K562 (cell line): Measurements from ENCODE around the gene ACSS1. TPM values are rescaled to one million over a fixed set of nuclear protein-coding genes. Genes with fewer than 3 reads are reported as not detected.

Experiments used
- ATAC-seq: fragments of 200-7000 bp; cut with Tn5 transposase; 3 replicates; pipeline ENCODE4 v1.9.1; 2020; ENCODE audit warnings: moderate library complexity
- BruUV-seq: library from RNA; stranded (reverse); fragments of 400-500 nt; replicated peaks from 2 replicates; lab custom pipeline; 2021; lab: Mats Ljungman, UMichigan
- CTCF ChIA-PET: fragments of 300-600 bp; formaldehyde crosslinking; extraction: SDS; loops from one replicate; lab custom pipeline; 2021; ENCODE audit warnings: low intra/inter-chr PET ratio; lab: Yijun Ruan, JAX
- POLR2A ChIA-PET: fragments of 300-600, 350-650 bp; sonication (Branson Sonifier 250); formaldehyde crosslinking; extraction: SDS; loops from one replicate; lab custom pipeline; 2021; ENCODE audit warnings: antibody characterized with exemption, inconsistent platforms; lab: Yijun Ruan, JAX
- DNase-seq, 4 experiments: peaks; one replicate each; pipeline versions ENCODE4 v3.0.0 to v3.0.0-alpha.2; 2011 to 2018; ENCODE audit warnings: low spot score in 3 of 4, mixed read lengths in 3 of 4; ENCODE audit errors: extremely low read depth in 1 of 4
- FAIRE-seq: peaks from 2 replicates; lab custom pipeline; 2011; peaks lifted over from hg19 to GRCh38; lab: Jason Lieb, UNC
- H2AFZ ChIP-seq: 2 replicates; pipeline ENCODE4 v1.6.0; 2011; ENCODE audit warnings: low read depth, low read length, control low read depth, inconsistent platforms
- H3K27ac ChIP-seq: fragments of 200-600 bp; 3 replicates; pipeline ENCODE4 v1.8.0; 2011; ENCODE audit warnings: low read depth, mild to moderate bottlenecking, control low read depth, inconsistent platforms, low read length, moderate library complexity, mixed read lengths; ENCODE audit errors: extremely low read depth
- H3K27me3 ChIP-seq, 2 experiments: fragments of 300-600 bp in 1 of 2; 2 replicates in 1 of 2; 3 replicates in 1 of 2; pipeline versions ENCODE4 v1.6.0 to v1.8.0; 2011; ENCODE audit warnings: inconsistent platforms in 2 of 2, low read length in 2 of 2, mild to moderate bottlenecking in 1 of 2, mixed read lengths in 1 of 2, moderate library complexity in 1 of 2; ENCODE audit not compliant: control insufficient read depth in 2 of 2, insufficient read depth in 2 of 2
- H3K36me3 ChIP-seq: fragments of 300-600 bp; 3 replicates; pipeline ENCODE4 v1.8.0; 2011; ENCODE audit warnings: mild to moderate bottlenecking, low read length, inconsistent platforms; ENCODE audit not compliant: control insufficient read depth, insufficient read depth
- H3K4me1 ChIP-seq, 2 experiments: fragments of 200-600 bp in 1 of 2; replicated peaks in 1 of 2; 2 replicates in 1 of 2; 3 replicates in 1 of 2; pipeline versions ENCODE4 v1.5.1 to v1.8.0; 2011; ENCODE audit warnings: inconsistent platforms in 2 of 2, low read length in 2 of 2, mild to moderate bottlenecking in 1 of 2, mixed read lengths in 1 of 2, moderate library complexity in 1 of 2; ENCODE audit not compliant: control insufficient read depth in 2 of 2, insufficient read depth in 2 of 2
- H3K4me2 ChIP-seq: 2 replicates; pipeline ENCODE4 v1.6.1; 2011; ENCODE audit warnings: low read length, control low read depth, inconsistent platforms, mixed read lengths; ENCODE audit not compliant: insufficient read depth
- H3K4me3 ChIP-seq: fragments of 200-600 bp; sonication (generic), shearing (Covaris generic); 2 replicates; pipeline ENCODE4 v1.5.1; 2016; ENCODE audit warnings: control low read depth, inconsistent platforms
- H3K79me2 ChIP-seq: fragments of 200-600 bp; 3 replicates; pipeline ENCODE4 v1.8.0; 2011; ENCODE audit warnings: low read length, inconsistent platforms; ENCODE audit not compliant: control insufficient read depth, insufficient read depth
- H3K9ac ChIP-seq, 2 experiments: 2 replicates each; pipeline versions ENCODE4 v1.6.0 to v1.6.1; 2011; ENCODE audit warnings: low read depth in 2 of 2, low read length in 2 of 2, control low read depth in 1 of 2, inconsistent platforms in 1 of 2, mild to moderate bottlenecking in 1 of 2, mixed read lengths in 1 of 2; ENCODE audit not compliant: insufficient read depth in 1 of 2
- H3K9me1 ChIP-seq: one replicate; pipeline ENCODE4 v1.6.0; 2011; ENCODE audit warnings: inconsistent platforms, mild to moderate bottlenecking, low read length, moderate library complexity; ENCODE audit not compliant: control insufficient read depth, insufficient read depth
- H3K9me3 ChIP-seq: replicated peaks from 2 replicates; pipeline ENCODE4 v1.5.1; 2011; ENCODE audit warnings: low read depth, low read length, inconsistent platforms; ENCODE audit not compliant: control insufficient read depth, insufficient read depth
- H4K20me1 ChIP-seq: replicated peaks from 2 replicates; pipeline ENCODE4 v1.6.1; 2011; ENCODE audit warnings: low read length, inconsistent platforms, mixed read lengths; ENCODE audit not compliant: control insufficient read depth, insufficient read depth
- COPS2 ChIP-seq: fragments of 450-650 bp; conservative IDR thresholded peaks from 2 replicates; pipeline ENCODE4 v1.6.1; 2016; ENCODE audit warnings: mild to moderate bottlenecking, moderate library complexity
- ETV5 ChIP-seq: sonication (generic); formaldehyde crosslinking; IDR thresholded peaks from 2 replicates; pipeline ENCODE4 v1.4.0; 2020; ENCODE audit warnings: low read depth, mild to moderate bottlenecking, missing genetic modification reagents
- KDM2B ChIP-seq: fragments of 250-450 bp; sonication (Bioruptor Pico); IDR thresholded peaks from 2 replicates; pipeline ENCODE4 v1.8.0; 2021; ENCODE audit warnings: mild to moderate bottlenecking, moderate library complexity
- TAL1 ChIP-seq: fragments of 450-650 bp; IDR thresholded peaks from 2 replicates; pipeline ENCODE4 v1.6.1; 2016; ENCODE audit warnings: mild to moderate bottlenecking
- TGIF2 ChIP-seq: sonication (generic); formaldehyde crosslinking; IDR thresholded peaks from 2 replicates; pipeline ENCODE4 v1.8.1; 2022; ENCODE audit warnings: mild to moderate bottlenecking, missing genetic modification reagents, moderate library complexity
- ZFX ChIP-seq: sonication (generic); formaldehyde crosslinking; IDR thresholded peaks from 2 replicates; pipeline ENCODE4 v1.8.0; 2022; ENCODE audit warnings: mild to moderate bottlenecking, missing genetic modification reagents, moderate library complexity
- WGBS: fragments of 100-300 bp; shearing (Covaris generic); methylation state at CpG from one replicate; pipeline ENCODE4 v1.1.6; 2016; ENCODE audit warnings: low coverage, mixed read lengths; ENCODE audit not compliant: insufficient coverage; ENCODE audit errors: missing lambda C conversion rate; 5-methylcytosine and 5-hydroxymethylcytosine counted together
- in situ Hi-C: fragments of 300-500 bp; cut with MboI; formaldehyde crosslinking; loops from 4 replicates; pipeline ENCODE4 v1.15.0; 2018; ENCODE audit warnings: inconsistent platforms, mixed read lengths
- intact Hi-C: fragments of 100-400 bp; cut with micrococcal nuclease; formaldehyde crosslinking; loops from 2 replicates; pipeline ENCODE4 v1.14.2; 2022
- polyA plus RNA-seq, 8 experiments: library from polyadenylated mRNA; depleted of rRNA in 4 of 8; stranded (reverse) in 5 of 8; unstranded in 3 of 8; fragments of >200 nt; fragmentation: Nextera tagmentation in 2 of 8; fragmentation: Illumina TruSeq in 1 of 8; extraction: Ambion mirVana in 2 of 8; extraction: Trizol in 1 of 8; gene quantifications; 2 replicates each; pipeline versions ENCODE4 v1.2.1 to v1.2.3, GENCODE V29; 2011 to 2014; ENCODE audit warnings: inconsistent platforms in 1 of 8, missing spikeins in 1 of 8
- total RNA-seq, 7 experiments: library from RNA; depleted of rRNA in 6 of 7; stranded (reverse); fragments of >200 nt in 6 of 7; fragmentation: Illumina TruSeq in 2 of 7; extraction: Trizol in 2 of 7; gene quantifications; 2 replicates each; pipeline versions ENCODE4 v1.2.1 to v1.2.3, GENCODE V29; 2011 to 2021; ENCODE audit warnings: low replicate concordance in 1 of 7
- TF ChIP-seq, protein P1 (sequence below): sonication (generic); formaldehyde crosslinking; IDR thresholded peaks from 2 replicates; pipeline ENCODE4 v1.8.0; 2023; ENCODE audit warnings: mild to moderate bottlenecking, missing genetic modification reagents
- TF ChIP-seq, protein P2 (sequence below), 2 experiments: fragments of 450-650 bp; formaldehyde crosslinking in 1 of 2; IDR thresholded peaks; 2 replicates each; pipeline versions ENCODE4 v1.4.0 to v1.6.1; 2014 to 2020; ENCODE audit warnings: mild to moderate bottlenecking in 2 of 2, borderline replicate concordance in 1 of 2, low read depth in 1 of 2

Gene ACSS1
- total and polyA plus RNA-seq, 9 of the 15 experiments (the other 6 are each of a cell fraction or from before 2014, with no cell fraction given) = 0.07 to 2.1 (median 0.27) TPM; not detected in 3

DNA sequence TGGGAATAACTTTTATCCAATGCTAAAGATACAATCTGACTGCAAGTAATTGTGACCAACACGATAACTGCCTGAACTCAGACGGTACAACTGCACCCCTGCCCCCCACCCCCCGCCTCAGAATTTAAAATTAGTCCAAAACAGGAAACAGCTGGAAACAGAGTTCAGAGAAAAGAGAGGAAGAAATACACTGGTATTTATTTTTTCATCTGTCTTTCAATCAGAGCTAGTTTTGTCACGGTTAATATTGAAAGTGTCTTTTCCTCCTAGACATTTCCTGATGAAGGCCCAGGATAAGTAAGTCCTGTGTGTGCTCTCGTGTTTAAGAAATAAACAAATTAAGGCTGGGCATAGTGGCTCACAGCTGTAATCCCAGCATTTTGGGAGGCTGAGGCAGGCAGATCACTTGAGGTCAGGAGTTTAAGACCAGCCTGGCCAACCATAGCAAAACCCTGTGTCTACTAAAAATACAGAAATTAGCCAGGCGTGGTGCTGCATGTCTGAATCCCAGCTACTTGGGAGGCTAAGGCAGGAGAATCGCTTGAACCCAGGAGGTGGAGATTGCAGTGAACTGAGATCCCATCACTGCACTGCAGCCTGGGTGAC, 21.5 kb downstream of the ACSS1 start (continued):
- TF ChIP-seq, protein P1, sequence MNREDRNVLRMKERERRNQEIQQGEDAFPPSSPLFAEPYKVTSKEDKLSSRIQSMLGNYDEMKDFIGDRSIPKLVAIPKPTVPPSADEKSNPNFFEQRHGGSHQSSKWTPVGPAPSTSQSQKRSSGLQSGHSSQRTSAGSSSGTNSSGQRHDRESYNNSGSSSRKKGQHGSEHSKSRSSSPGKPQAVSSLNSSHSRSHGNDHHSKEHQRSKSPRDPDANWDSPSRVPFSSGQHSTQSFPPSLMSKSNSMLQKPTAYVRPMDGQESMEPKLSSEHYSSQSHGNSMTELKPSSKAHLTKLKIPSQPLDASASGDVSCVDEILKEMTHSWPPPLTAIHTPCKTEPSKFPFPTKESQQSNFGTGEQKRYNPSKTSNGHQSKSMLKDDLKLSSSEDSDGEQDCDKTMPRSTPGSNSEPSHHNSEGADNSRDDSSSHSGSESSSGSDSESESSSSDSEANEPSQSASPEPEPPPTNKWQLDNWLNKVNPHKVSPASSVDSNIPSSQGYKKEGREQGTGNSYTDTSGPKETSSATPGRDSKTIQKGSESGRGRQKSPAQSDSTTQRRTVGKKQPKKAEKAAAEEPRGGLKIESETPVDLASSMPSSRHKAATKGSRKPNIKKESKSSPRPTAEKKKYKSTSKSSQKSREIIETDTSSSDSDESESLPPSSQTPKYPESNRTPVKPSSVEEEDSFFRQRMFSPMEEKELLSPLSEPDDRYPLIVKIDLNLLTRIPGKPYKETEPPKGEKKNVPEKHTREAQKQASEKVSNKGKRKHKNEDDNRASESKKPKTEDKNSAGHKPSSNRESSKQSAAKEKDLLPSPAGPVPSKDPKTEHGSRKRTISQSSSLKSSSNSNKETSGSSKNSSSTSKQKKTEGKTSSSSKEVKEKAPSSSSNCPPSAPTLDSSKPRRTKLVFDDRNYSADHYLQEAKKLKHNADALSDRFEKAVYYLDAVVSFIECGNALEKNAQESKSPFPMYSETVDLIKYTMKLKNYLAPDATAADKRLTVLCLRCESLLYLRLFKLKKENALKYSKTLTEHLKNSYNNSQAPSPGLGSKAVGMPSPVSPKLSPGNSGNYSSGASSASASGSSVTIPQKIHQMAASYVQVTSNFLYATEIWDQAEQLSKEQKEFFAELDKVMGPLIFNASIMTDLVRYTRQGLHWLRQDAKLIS (CRISPR knock-in tag) = no peak
- TF ChIP-seq TGIF2 = no peak
- TF ChIP-seq, all 486 proteins: peak for 0

GRCh38 chr20:25035921-25036320, 22.0 kb downstream of the ACSS1 start:
- no peak for ATAC-seq
- H2AFZ ChIP-seq = no peak overlapping the region
- no peak for TF ChIP-seq COPS2
- no peak for TF ChIP-seq TAL1
- TF ChIP-seq ZFX = no peak
- no peak for TF ChIP-seq KDM2B
- TF ChIP-seq ETV5 = no peak
- TF ChIP-seq, protein P2, sequence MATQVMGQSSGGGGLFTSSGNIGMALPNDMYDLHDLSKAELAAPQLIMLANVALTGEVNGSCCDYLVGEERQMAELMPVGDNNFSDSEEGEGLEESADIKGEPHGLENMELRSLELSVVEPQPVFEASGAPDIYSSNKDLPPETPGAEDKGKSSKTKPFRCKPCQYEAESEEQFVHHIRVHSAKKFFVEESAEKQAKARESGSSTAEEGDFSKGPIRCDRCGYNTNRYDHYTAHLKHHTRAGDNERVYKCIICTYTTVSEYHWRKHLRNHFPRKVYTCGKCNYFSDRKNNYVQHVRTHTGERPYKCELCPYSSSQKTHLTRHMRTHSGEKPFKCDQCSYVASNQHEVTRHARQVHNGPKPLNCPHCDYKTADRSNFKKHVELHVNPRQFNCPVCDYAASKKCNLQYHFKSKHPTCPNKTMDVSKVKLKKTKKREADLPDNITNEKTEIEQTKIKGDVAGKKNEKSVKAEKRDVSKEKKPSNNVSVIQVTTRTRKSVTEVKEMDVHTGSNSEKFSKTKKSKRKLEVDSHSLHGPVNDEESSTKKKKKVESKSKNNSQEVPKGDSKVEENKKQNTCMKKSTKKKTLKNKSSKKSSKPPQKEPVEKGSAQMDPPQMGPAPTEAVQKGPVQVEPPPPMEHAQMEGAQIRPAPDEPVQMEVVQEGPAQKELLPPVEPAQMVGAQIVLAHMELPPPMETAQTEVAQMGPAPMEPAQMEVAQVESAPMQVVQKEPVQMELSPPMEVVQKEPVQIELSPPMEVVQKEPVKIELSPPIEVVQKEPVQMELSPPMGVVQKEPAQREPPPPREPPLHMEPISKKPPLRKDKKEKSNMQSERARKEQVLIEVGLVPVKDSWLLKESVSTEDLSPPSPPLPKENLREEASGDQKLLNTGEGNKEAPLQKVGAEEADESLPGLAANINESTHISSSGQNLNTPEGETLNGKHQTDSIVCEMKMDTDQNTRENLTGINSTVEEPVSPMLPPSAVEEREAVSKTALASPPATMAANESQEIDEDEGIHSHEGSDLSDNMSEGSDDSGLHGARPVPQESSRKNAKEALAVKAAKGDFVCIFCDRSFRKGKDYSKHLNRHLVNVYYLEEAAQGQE (IDR thresholded peaks at IDR 0.05; ENCODE audit: borderline replicate concordance) = no peak
- TF ChIP-seq, protein P2 (CRISPR knock-in tag; IDR thresholded peaks at IDR 0.05; ENCODE audit: low read depth) = no peak

More at GRCh38 chr20:25035921-25036320, 22.0 kb downstream of the ACSS1 start:
- in situ Hi-C loops = no loop called here
- Histone ChIP-seq H3K4me3 (no peak overlapping the region), H3K4me2 (no peak overlapping the region), H3K27ac (no peak overlapping the region), H3K9ac (no peak overlapping the region), H3K9me1 (no peaks in the 10 kb centered on the region), H3K4me1 (peaks cover 4 to 11% of the 10 kb centered on the region in 2 experiments; a peak in 3 of 5 replicates), H4K20me1 (no peaks in the 10 kb centered on the region), H3K36me3 (no peaks in the 10 kb centered on the region), H3K9me3 (no peaks in the 10 kb centered on the region), H3K79me2 (no peaks in the 10 kb centered on the region), H3K27me3 (peaks cover 0 to 21% of the 10 kb centered on the region in 2 experiments; a peak in 2 of 5 replicates)
- BruUV-seq = no TSS peak
- intact Hi-C loops = no loop called here
- POLR2A ChIA-PET = no interaction called here
- WGBS = 5% methylated on average over 3 of the region's 4 CpGs
- CTCF ChIA-PET = no interaction called here
- DNase-seq (no peak), FAIRE-seq (no peak)
